Islet of Langerhans (tissue), 1 donor: ENCODE measurements around the gene RNF34.
"Not testable (repeated sequence)": the region's sequence is repeated elsewhere in the genome, so short reads cannot be mapped to it uniquely, and the experiment has no call there.

Source experiments
- FAIRE-seq: peaks from one replicate; lab custom pipeline; 2011; peaks lifted over from hg19 to GRCh38; lab: Jason Lieb, UNC

RNF34 gene

GRCh38 chr12:121399391-121400331, at the start of gene RNF34:
Gene RNF34, plus strand, starts transcription at chr12:121400118. Its CDS starts 95 bp downstream, at chr12:121400213.
- FAIRE-seq = no peak

GRCh38 chr12:121351820-121352681, 47.9 kb upstream of the RNF34 start, which contains the start of gene ANAPC5:
Gene ANAPC5, minus strand, starts transcription at chr12:121352411. Its CDS starts 71 bp downstream, at chr12:121352340.
- peak; percentile 82 for FAIRE-seq

- no peak for FAIRE-seq
Observed at GRCh38 chr12:121352682-121353018, 47.3 kb upstream of the RNF34 start.

- FAIRE-seq = no peak
Observed at GRCh38 chr12:121355818-121356217, 44.1 kb upstream of the RNF34 start.

- no peak for FAIRE-seq
Observed at GRCh38 chr12:121356657-121357056, 43.3 kb upstream of the RNF34 start.

GRCh38 chr12:121357331-121357730, 42.6 kb upstream of the RNF34 start:
- FAIRE-seq = no peak

GRCh38 chr12:121358073-121358472, 41.8 kb upstream of the RNF34 start:
- FAIRE-seq = no peak

- FAIRE-seq = no peak
Observed at GRCh38 chr12:121364683-121365121, 35.2 kb upstream of the RNF34 start.

- peak; percentile 41 for FAIRE-seq
Observed at GRCh38 chr12:121365416-121366062, 34.4 kb upstream of the RNF34 start.

GRCh38 chr12:121366063-121366459, 33.9 kb upstream of the RNF34 start:
- no peak for FAIRE-seq

GRCh38 chr12:121371404-121371803, 28.5 kb upstream of the RNF34 start:
- FAIRE-seq = no peak

- FAIRE-seq = no peak
Observed at GRCh38 chr12:121373755-121374154, 26.2 kb upstream of the RNF34 start.

GRCh38 chr12:121374336-121374735, 25.6 kb upstream of the RNF34 start:
- not testable (repeated sequence) for FAIRE-seq

GRCh38 chr12:121374945-121375584, 24.9 kb upstream of the RNF34 start:
- FAIRE-seq = not testable (repeated sequence)

GRCh38 chr12:121376754-121377697, 22.9 kb upstream of the RNF34 start:
- FAIRE-seq = peak; percentile 79

- no peak for FAIRE-seq
Observed at GRCh38 chr12:121378736-121379135, 21.2 kb upstream of the RNF34 start.

- FAIRE-seq = no peak
Observed at GRCh38 chr12:121379945-121380344, 20.0 kb upstream of the RNF34 start.

- FAIRE-seq = no peak
Observed at GRCh38 chr12:121383601-121384021, 16.3 kb upstream of the RNF34 start.

- FAIRE-seq = not testable (repeated sequence)
Observed at GRCh38 chr12:121384891-121385290, 15.0 kb upstream of the RNF34 start.

- no peak for FAIRE-seq
Observed at GRCh38 chr12:121388421-121388981, 11.4 kb upstream of the RNF34 start.
